HG03378 (cell line): Measurements from ENCODE around the gene AHDC1.
"Not testable (repeated sequence)": the region's sequence is repeated elsewhere in the genome, so short reads cannot be mapped to it uniquely, and the experiment has no call there.

Source experiments
- ATAC-seq: cut with Tn5 transposase; IDR thresholded peaks from one replicate; pipeline ENCODE4 v1.9.1; 2021; ENCODE audit warnings: mild to moderate bottlenecking, moderate library complexity; ENCODE audit not compliant: unreplicated experiment

AHDC1 gene

GRCh38 chr1:27603681-27604578 is at the start of gene AHDC1:
TSS of gene AHDC1 (minus strand) at chr1:27604144. CDS start at chr1:27552115, 52,029 bp downstream.
- ATAC-seq = no peak

GRCh38 chr1:27652111-27652864 is 48.3 kb upstream of the AHDC1 start:
- ATAC-seq = no peak

DNA sequence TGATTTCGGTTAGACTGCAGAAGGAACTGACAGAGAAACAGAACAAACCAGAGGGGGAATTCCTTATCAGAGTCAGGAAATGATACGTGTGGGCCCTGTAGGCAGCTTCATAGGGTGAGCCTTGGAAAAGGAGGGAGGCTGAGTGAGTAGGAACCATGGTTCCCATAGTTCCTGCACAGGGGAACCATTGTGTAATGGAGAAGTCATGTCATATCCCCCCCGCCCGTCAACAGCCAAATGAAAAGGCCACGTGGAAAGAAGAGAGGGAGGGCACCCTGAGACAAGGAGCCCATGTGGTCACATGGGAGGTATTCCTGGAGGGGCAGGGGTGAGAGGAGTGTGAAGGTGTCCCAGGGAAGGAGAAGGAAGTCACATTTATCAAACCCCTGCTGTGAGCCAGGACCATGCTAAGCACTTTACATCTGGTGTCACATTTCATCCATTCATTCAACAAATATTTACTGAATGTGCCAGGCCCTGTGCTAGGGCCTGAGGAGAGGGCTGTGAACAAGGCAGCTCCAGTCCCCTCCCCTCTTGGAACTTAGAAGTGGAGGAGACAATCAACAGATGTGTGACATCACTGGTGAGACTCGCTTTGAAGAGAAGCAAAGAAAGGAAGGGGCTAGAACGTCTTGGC is 46.7 kb upstream of the AHDC1 start:
- ATAC-seq = no peak

GRCh38 chr1:27650171-27650538 is 46.2 kb upstream of the AHDC1 start:
- no peak for ATAC-seq

DNA sequence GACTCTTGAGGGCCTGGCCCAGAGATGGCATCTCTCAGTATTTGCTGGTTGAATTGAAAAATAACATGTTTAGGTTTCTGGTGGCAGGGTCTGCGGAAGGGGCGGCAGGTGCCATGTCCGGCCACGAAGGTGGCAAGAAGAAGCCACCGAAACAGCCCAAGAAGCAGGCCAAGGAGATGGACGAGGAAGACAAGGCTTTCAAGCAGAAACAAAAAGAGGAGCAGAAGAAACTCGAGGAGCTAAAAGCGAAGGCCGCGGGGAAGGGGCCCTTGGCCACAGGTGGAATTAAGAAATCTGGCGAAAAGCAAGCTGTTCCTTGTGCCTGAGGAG is 45.3 kb upstream of the AHDC1 start:
- ATAC-seq = no peak

- no peak for ATAC-seq
Measured at GRCh38 chr1:27648602-27649305, 44.8 kb upstream of the AHDC1 start.

DNA sequence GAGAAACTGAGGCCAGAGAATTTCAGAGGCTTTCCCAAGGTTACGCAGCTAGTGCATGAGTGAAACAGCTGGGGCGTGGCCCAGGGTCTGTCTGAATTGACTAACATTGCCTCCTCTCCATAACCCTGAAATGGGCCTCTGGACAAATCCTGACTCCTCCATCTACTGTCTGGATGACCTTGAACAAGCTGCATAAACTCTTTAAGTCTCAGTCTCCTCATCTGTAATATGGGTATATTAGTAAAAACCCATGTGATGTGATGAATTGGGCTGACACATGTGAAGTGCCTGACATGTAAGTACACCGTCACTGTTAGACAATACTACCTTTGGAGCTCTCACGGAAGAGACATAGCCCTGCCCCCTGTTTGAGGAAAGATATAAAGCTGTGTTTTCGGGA is 43.4 kb upstream of the AHDC1 start:
- ATAC-seq = no peak

GRCh38 chr1:27646676-27647075 is 42.7 kb upstream of the AHDC1 start:
- no peak for ATAC-seq

GRCh38 chr1:27645071-27645415 is 41.1 kb upstream of the AHDC1 start:
- ATAC-seq = no peak

DNA sequence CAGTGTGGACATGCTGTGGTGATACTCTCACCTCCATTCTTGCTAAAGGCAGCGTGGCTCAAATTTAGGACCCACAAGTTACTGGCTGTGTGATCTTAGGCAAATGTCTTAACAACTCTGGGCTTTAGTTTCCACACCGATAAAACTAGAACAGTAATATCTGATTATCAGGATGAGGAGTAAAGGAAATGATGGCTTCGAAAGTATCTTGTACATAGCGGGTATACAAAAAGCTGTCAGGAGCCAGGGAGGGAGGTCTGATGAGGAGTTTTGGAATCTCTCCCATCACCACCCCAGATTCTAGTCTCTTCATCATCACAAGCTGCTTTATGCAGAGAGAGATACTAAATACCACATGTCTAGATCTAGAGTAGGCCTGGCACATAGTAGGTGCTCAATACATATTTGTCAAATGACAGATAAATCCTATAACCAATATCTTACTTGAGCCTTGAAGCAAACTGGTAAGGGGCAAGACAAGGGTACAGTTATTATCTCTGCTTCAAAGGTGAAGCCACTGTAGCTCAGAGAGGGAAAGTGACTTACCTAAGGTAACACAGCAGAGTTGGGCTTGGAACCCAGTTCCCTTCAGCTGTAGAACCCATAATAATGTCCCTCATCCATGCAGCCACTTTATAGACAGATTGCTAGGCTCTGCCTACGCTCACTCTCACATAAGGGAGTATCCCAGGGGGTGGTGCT is 40.6 kb upstream of the AHDC1 start:
- no peak for ATAC-seq

DNA sequence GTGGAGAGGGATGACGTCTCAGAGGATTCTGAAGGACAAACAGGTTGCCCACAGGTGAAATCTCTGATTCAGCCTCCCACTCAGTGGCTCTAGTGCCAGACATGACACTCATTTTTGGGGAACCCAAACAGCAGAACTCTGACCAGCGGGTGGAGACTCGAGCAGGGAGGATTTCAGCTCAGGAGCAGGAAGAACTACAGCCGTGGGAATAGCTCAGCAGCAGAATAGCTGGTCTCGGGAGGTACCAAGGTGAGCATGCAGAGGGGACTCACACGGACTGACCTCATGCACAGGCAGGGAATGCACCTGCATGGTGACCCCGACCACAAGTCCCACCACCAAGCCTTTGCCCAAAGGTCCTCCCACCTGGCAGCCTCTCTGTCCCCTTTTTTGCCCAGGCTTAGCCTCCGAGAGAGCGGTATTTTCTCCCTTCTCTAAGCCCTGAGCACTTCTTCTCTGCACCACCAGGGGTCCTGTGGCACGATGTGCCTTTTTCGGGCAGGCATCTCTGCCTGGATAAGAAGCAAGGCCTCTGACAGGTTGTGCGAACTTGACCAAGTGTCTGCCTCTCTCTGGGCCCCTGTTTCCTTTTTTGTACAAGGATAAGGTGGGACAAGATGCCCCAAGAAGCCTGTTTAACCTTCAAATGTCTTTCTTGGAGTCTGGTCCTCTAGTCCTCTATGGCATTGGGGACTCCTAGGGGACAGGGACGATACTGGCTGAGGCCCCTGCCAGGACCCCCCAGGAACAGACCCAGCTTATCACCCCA is 39.8 kb upstream of the AHDC1 start:
- no peak for ATAC-seq

- not testable (repeated sequence) for ATAC-seq
Measured at GRCh38 chr1:27640514-27640913, 36.6 kb upstream of the AHDC1 start.

- ATAC-seq = no peak
Measured at GRCh38 chr1:27638805-27639204, 34.9 kb upstream of the AHDC1 start.

DNA sequence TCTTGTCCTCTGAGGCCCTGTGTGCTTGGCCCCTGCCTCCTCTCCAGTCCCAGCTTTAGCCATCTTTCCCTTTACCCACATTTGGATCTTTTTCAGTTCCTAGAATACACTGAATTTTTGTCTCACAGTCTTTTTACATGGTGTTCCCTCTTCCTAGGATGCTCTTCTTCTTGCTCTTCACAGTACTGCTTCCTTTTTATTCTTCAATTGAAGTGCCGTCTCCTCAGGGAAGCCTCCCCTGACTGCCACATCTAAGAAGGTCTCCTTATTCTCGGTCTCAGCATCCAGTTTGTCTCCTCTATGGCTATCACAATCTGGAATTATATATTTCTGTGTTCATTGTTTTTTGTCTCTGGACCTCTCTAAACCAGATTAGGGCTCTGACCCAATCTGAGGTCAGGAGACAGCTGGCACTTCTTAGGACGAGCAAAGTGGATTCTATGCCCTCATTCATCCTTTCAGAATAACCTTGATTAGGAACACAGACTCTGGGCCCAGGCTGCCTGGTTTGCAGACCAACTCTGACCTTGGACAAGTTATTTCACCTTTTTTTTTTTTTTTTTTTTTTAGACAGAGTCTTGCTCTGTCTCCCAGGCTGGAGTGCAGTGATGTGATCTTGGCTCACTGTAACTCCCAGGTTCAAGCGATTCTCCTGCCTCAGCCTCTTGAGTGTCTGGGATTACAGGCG is 34.2 kb upstream of the AHDC1 start:
- ATAC-seq = no peak

DNA sequence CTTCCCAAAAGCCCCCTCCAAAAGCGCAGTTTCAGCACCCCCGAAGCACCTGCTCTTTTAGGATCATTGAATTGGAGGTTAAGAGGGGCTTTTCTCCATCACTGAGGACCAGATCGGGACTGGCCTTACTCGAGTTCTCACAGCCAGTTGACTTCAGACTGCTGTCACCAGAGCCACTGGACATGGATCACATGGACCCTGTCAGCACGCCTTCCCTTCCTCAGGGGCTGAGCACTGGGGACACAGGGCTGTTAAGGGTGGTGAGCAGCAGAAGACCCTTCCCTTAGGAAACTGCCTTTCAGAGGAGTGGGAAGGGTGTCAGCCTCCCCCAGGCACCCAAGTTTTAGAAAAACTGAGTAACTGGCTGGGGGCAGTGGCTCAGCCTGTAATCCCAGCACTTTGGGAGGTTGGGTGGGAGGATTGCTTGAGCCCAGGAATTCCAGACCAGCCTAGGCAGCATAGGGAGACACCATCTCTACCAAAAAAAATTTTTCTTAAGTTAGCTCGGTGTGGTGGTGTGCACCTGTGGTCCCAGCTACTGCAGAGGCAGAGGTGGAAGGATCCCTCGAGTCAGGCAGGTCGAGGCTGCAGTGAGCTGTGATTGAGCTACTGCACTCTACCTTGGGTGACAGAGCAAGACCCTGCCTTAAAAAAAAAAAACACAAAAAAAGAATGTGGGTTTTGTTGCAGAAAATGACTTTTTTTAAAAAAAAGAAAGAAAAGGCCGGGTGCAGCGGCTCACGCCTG is 31.6 kb upstream of the AHDC1 start:
- no peak for ATAC-seq

DNA sequence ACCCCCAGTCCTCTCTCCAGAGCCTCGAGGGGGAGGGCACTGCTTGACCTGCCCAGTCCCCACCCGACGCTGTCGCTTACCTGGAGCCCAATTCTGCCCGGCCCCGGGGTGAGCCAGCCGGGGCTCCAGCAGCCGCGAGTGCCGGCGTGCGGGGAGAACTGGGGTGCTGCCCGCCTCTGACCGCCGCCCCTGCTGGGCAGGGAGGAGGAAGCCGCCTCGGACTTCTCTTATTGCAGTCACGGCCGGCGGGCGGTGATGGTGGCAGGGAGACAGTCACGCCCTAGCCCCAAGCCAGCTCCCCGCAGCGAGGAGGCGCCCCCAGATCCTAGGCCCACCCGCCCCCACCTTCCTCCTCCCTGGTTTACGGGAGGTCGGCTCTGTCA is 31.0 kb upstream of the AHDC1 start, which contains the start of gene FGR:
TSS of gene FGR (minus strand) at position 201 of the 383 bp plus-strand sequence. CDS start 11,269 bp downstream, outside the sequence.
- ATAC-seq = no peak

DNA sequence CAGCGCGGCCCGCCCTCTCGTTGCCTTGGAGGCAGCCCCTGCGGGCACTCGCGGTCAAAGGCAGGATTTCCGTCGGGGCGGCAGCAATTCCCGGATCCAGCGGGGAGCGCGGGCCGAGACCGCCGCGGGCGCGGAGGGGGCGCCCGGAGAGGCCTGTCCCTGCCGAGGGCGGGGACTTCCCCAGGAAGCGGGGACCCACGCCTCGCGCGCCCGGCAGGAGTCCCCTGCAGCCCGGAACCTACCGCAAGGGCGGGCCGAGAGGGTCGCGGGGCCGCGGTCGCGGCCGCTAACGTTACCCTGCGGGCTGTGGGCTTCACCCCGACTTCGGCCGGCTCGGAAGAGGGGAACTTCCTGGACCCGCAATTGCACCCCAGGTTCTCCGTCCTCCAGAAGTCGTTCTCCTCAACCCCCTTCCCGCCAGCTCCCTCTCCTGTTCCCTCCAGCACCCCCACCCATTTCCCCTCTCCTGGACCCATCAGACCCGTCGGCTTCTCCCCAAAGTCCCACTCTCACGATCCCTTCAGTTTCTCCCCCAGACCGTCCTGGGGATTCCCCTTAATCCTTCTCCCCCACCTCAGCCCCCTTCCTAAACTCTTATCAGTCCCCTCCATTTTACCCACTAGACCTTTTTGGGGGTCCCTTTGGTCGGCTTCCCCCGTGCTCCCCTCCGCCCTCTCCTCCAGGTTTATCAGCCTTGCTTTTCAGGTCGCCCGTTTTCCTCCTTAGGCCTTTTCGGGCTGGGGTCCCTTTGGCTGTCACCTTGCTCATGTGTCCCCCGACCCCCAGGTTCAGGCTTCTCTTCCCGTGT is 30.4 kb upstream of the AHDC1 start:
- ATAC-seq = no peak
